Liver (tissue), 9 donors: ENCODE data around the gene SIRT7. TPM values are rescaled to one million over a fixed set of nuclear protein-coding genes. Genes with fewer than 3 reads are reported as not detected.

Experiments used
- DNase-seq: peaks from one replicate; pipeline ENCODE4 v3.0.0-alpha.2; 2017; ENCODE audit warnings: low spot score
- H3K27ac ChIP-seq, 2 donors: one replicate each; pipeline ENCODE4 v1.7.0; 2013; ENCODE audit warnings: inconsistent platforms in 2 of 2, low read length in 2 of 2, control low read depth in 1 of 2, low read depth in 1 of 2, mild to moderate bottlenecking in 1 of 2
- H3K27me3 ChIP-seq, 4 donors: one replicate each; pipeline versions ENCODE4 v1.6.1 to v1.7.0; 2013; ENCODE audit warnings: low read length in 3 of 4, inconsistent platforms in 1 of 4, mild to moderate bottlenecking in 1 of 4, moderate library complexity in 1 of 4; ENCODE audit not compliant: control insufficient read depth in 4 of 4, insufficient read depth in 4 of 4
- H3K36me3 ChIP-seq, 4 donors: one replicate each; pipeline versions ENCODE4 v1.6.1 to v1.7.0; 2013; ENCODE audit warnings: low read length in 3 of 4, mild to moderate bottlenecking in 3 of 4, low read depth in 1 of 4, moderate library complexity in 1 of 4; ENCODE audit not compliant: control insufficient read depth in 4 of 4, insufficient read depth in 3 of 4
- H3K4me1 ChIP-seq, 4 donors: one replicate each; pipeline versions ENCODE4 v1.6.1 to v1.7.0; 2013; ENCODE audit warnings: low read length in 3 of 4, mild to moderate bottlenecking in 3 of 4, moderate library complexity in 1 of 4; ENCODE audit not compliant: control insufficient read depth in 4 of 4, insufficient read depth in 4 of 4
- H3K4me3 ChIP-seq, 3 donors: one replicate each; pipeline versions ENCODE4 v1.6.1 to v1.7.0; 2013; ENCODE audit warnings: low read length in 3 of 3, control low read depth in 1 of 3, low read depth in 1 of 3, mild to moderate bottlenecking in 1 of 3
- H3K9ac ChIP-seq, 2 donors: one replicate each; pipeline ENCODE4 v1.7.0; 2013; ENCODE audit warnings: low read length in 2 of 2, mild to moderate bottlenecking in 2 of 2, moderate library complexity in 2 of 2, control low read depth in 1 of 2, low read depth in 1 of 2
- H3K9me3 ChIP-seq, 4 donors: one replicate each; pipeline versions ENCODE4 v1.6.1 to v1.7.0; 2013; ENCODE audit warnings: low read length in 3 of 4; ENCODE audit not compliant: control insufficient read depth in 4 of 4
- EGR1 ChIP-seq, 2 donors: IDR thresholded peaks; 2 replicates each; pipeline ENCODE4 v1.6.1; 2016 to 2018; ENCODE audit warnings: antibody characterized with exemption in 2 of 2, low read depth in 2 of 2
- FOXA1 ChIP-seq: IDR thresholded peaks from 2 replicates; pipeline ENCODE4 v1.6.1; 2016; ENCODE audit warnings: antibody characterized with exemption
- FOXA2 ChIP-seq: IDR thresholded peaks from 2 replicates; pipeline ENCODE4 v1.6.1; 2016; ENCODE audit warnings: antibody characterized with exemption
- HNF4G ChIP-seq: IDR thresholded peaks from 2 replicates; pipeline ENCODE4 v1.6.1; 2016; ENCODE audit warnings: antibody characterized with exemption
- JUND ChIP-seq, 2 donors: IDR thresholded peaks; 2 replicates each; pipeline ENCODE4 v1.6.1; 2016; ENCODE audit warnings: antibody characterized with exemption in 2 of 2
- NR2F2 ChIP-seq: IDR thresholded peaks from 2 replicates; pipeline ENCODE4 v1.6.1; 2016; ENCODE audit warnings: antibody characterized with exemption
- RAD21 ChIP-seq, 2 donors: IDR thresholded peaks; 2 replicates each; pipeline ENCODE4 v1.6.1; 2016; ENCODE audit warnings: antibody characterized with exemption in 2 of 2, mild to moderate bottlenecking in 2 of 2
- RXRA ChIP-seq, 2 donors: IDR thresholded peaks; 2 replicates each; pipeline ENCODE4 v1.6.1; 2017 to 2018; ENCODE audit warnings: antibody characterized with exemption in 2 of 2, mild to moderate bottlenecking in 1 of 2
- SP1 ChIP-seq: IDR thresholded peaks from 2 replicates; pipeline ENCODE4 v1.6.1; 2018; ENCODE audit warnings: antibody characterized with exemption, mild to moderate bottlenecking
- TAF1 ChIP-seq: conservative IDR thresholded peaks from 2 replicates; pipeline ENCODE4 v1.6.1; 2016; ENCODE audit warnings: antibody characterized with exemption, mild to moderate bottlenecking
- WGBS: extraction: QIAGEN DNeasy Blood & Tissue Kit; methylation state at CpG from one replicate; pipeline ENCODE4 v1.1.7; 2013; 5-methylcytosine and 5-hydroxymethylcytosine counted together
- polyA plus RNA-seq, 2 donors: library from polyadenylated mRNA; stranded (reverse) in 1 of 2; unstranded in 1 of 2; fragments of 200-250 nt in 1 of 2; fragments of >200 nt in 1 of 2; fragmentation: Nextera tagmentation in 1 of 2; extraction: Ambion mirVana in 1 of 2; gene quantifications; one replicate each; pipeline versions ENCODE4 v1.2.1 to v1.2.3, GENCODE V29; 2013 to 2015
- total RNA-seq, 2 donors: library from RNA; depleted of rRNA; stranded (reverse); fragments of >200 nt; gene quantifications; one replicate each; pipeline ENCODE4 v1.2.3, GENCODE V29; 2014
- TF ChIP-seq, protein P1 (sequence below): IDR thresholded peaks from 2 replicates; pipeline ENCODE4 v1.6.1; 2016; ENCODE audit warnings: antibody characterized with exemption
- TF ChIP-seq, protein P2 (sequence below): IDR thresholded peaks from 2 replicates; pipeline ENCODE4 v1.6.1; 2016; ENCODE audit warnings: antibody characterized with exemption
- donor health status: healthy.
- donor health status: healthy.
- donor health status: healthy.
- donor health status: healthy.
- donor health status: healthy.

SIRT7 gene
- total and polyA plus RNA-seq, 4 donors, result 7.1 to 16.5 (median 11.5) TPM

DNA sequence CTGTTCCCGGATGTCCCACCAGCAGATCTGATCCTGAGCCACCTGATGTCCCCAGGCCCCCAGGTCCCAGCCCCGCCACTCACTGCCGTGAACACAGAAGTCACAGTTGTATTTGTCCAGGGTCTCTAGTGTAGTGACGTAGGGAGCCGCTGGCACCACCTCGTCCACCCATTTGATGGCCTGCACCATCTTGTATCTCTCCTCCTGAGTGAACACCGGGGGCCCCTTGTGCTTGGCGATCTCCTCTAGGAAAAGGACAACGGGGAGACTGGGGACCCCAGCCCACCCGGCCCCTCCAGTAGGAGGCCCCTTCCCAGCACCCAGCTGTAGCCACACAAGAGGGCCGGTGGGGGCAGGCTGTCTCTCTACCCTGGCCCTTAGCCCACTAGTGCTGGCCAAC, 9.2 kb downstream of the SIRT7 start:
- Histone ChIP-seq H3K9ac (no peak overlapping the region), H3K27ac (no peak overlapping the region), H3K4me1 (peaks cover 8 to 41% (median 16%) of the 10 kb centered on the region in 4 donors), H3K36me3 (peaks cover 6 to 48% (median 25%) of the 10 kb centered on the region in 4 donors), H3K4me3 (no peak overlapping the region), H3K27me3 (no peaks in the 10 kb centered on the region), H3K9me3 (no peaks in the 10 kb centered on the region)
- TF ChIP-seq TAF1 (no peak), FOXA2 (no peak), NR2F2 (no peak), EGR1 (IDR thresholded peaks at IDR 0.05; ENCODE audit: low read depth in 2 of 2) (no peak), JUND (IDR thresholded peaks at IDR 0.05) (no peak), HNF4G (no peak), FOXA1 (no peak)
- TF ChIP-seq, protein P1, sequence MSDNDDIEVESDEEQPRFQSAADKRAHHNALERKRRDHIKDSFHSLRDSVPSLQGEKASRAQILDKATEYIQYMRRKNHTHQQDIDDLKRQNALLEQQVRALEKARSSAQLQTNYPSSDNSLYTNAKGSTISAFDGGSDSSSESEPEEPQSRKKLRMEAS, result no peak
- TF ChIP-seq, protein P2, sequence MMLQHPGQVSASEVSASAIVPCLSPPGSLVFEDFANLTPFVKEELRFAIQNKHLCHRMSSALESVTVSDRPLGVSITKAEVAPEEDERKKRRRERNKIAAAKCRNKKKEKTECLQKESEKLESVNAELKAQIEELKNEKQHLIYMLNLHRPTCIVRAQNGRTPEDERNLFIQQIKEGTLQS, result no peak
- DNase-seq, result no peak
- 96% methylated on average over 11 of the region's 11 CpGs for WGBS

- H3K9me3 ChIP-seq, result no peaks in the 10 kb centered on the region
- H3K4me1 ChIP-seq, result peaks cover 12 to 49% (median 23%) of the 10 kb centered on the region in 4 donors
- 91% methylated on average over 26 of the region's 26 CpGs for WGBS
- no peak overlapping the region for H3K27ac ChIP-seq
- H3K4me3 ChIP-seq, result no peak overlapping the region
- H3K27me3 ChIP-seq, result no peaks in the 10 kb centered on the region
- peaks cover 0 to 36% (median 20%) of the 10 kb centered on the region in 4 donors for H3K36me3 ChIP-seq
- no peak overlapping the region for H3K9ac ChIP-seq
- TF ChIP-seq SP1, result no peak
- no peak for DNase-seq
These were observed 10.5 kb downstream of the SIRT7 start for GRCh38 chr17:81907219-81908145.

GRCh38 chr17:81906476-81907218, 11.3 kb downstream of the SIRT7 start:
- Histone ChIP-seq H3K36me3 (peaks cover 0 to 36% (median 19%) of the 10 kb centered on the region in 4 donors), H3K27me3 (no peaks in the 10 kb centered on the region), H3K4me3 (no peak overlapping the region), H3K9ac (no peak overlapping the region), H3K27ac (no peak overlapping the region), H3K9me3 (no peaks in the 10 kb centered on the region), H3K4me1 (peaks cover 8 to 48% (median 24%) of the 10 kb centered on the region in 4 donors)
- DNase-seq, result no peak
- 91% methylated on average over 15 of the region's 15 CpGs for WGBS
- no peak for TF ChIP-seq RAD21 (IDR thresholded peaks at IDR 0.05)
- TF ChIP-seq EGR1 (IDR thresholded peaks at IDR 0.05; ENCODE audit: low read depth in 2 of 2), result no peak
- TF ChIP-seq FOXA2, result no peak
- no peak for TF ChIP-seq RXRA (IDR thresholded peaks at IDR 0.05)
- TF ChIP-seq, protein P2, result no peak
- TF ChIP-seq NR2F2, result no peak
